HG02759 (cell line): ENCODE results near the gene SUN1.

Experiments
- ATAC-seq: cut with Tn5 transposase; IDR thresholded peaks from one replicate; pipeline ENCODE4 v1.9.1; 2021; ENCODE audit warnings: mild to moderate bottlenecking, moderate library complexity; ENCODE audit not compliant: unreplicated experiment

SUN1 gene

GRCh38 chr7:901041-901387, 68.7 kb downstream of the SUN1 start:
- no peak for ATAC-seq

GRCh38 chr7:901388-902154, 69.3 kb downstream of the SUN1 start:
- ATAC-seq, result no peak

GRCh38 chr7:902996-903395, 70.7 kb downstream of the SUN1 start:
- ATAC-seq, result no peak

GRCh38 chr7:903921-904755, 71.9 kb downstream of the SUN1 start:
- no peak for ATAC-seq

- ATAC-seq, result no peak
Observed at GRCh38 chr7:904847-905246, 72.6 kb downstream of the SUN1 start.

- ATAC-seq, result no peak
Observed at GRCh38 chr7:906776-907157, 74.5 kb downstream of the SUN1 start.

GRCh38 chr7:907158-907980, 75.1 kb downstream of the SUN1 start:
- ATAC-seq, result no peak

- ATAC-seq, result no peak
Observed at GRCh38 chr7:908159-908581, 75.9 kb downstream of the SUN1 start.

GRCh38 chr7:908591-909357, 76.5 kb downstream of the SUN1 start:
- ATAC-seq, result peak; percentile 74

- no peak for ATAC-seq
Observed at GRCh38 chr7:909358-910329, 77.4 kb downstream of the SUN1 start.

- ATAC-seq, result no peak
Observed at GRCh38 chr7:910441-910861, 78.2 kb downstream of the SUN1 start.

- no peak for ATAC-seq
Observed at GRCh38 chr7:910931-911431, 78.7 kb downstream of the SUN1 start.

- no peak for ATAC-seq
Observed at GRCh38 chr7:911791-912480, 79.7 kb downstream of the SUN1 start.

- ATAC-seq, result no peak
Observed at GRCh38 chr7:913736-914520, 81.7 kb downstream of the SUN1 start.

- no peak for ATAC-seq
Observed at GRCh38 chr7:914521-915194, 82.4 kb downstream of the SUN1 start.

- ATAC-seq, result no peak
Observed at GRCh38 chr7:915291-916218, 83.3 kb downstream of the SUN1 start.
